Hypothalamus (tissue), 51 donors: ENCODE measurements around the gene SRSF8.
A peak's percentile ranks its signal among the peaks of the same experiment; 100 is the strongest.
"Not testable (repeated sequence)": the region's sequence is repeated elsewhere in the genome, so short reads cannot be mapped to it uniquely, and the experiment has no call there.

Experiments used
- DNase-seq, 51 donors: peaks; one replicate each; lab custom pipeline; 2025; lab: John Stamatoyannopoulos, UW

Gene SRSF8, protein sequence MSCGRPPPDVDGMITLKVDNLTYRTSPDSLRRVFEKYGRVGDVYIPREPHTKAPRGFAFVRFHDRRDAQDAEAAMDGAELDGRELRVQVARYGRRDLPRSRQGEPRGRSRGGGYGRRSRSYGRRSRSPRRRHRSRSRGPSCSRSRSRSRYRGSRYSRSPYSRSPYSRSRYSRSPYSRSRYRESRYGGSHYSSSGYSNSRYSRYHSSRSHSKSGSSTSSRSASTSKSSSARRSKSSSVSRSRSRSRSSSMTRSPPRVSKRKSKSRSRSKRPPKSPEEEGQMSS

DNA sequence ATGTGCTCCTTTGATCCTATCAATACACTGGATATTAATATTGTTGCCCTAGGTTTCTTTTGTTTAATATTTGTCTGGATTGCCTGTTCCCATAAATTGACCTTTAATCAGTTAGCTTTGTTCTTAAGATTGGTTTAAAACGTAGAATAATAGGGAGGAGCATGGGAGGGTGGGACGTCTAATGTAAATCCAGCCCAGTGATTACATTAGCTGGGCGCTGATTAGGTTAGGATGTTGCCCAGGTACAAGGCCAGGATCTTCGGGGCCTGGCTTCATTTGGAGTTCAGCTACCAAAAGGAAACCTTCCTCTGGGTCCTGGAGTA lies at the start of gene SRSF8:
Gene SRSF8 (plus strand): TSS at position 204 of the 323 bp plus-strand sequence. CDS start 308 bp downstream, outside the sequence.
- no peak for DNase-seq

DNA sequence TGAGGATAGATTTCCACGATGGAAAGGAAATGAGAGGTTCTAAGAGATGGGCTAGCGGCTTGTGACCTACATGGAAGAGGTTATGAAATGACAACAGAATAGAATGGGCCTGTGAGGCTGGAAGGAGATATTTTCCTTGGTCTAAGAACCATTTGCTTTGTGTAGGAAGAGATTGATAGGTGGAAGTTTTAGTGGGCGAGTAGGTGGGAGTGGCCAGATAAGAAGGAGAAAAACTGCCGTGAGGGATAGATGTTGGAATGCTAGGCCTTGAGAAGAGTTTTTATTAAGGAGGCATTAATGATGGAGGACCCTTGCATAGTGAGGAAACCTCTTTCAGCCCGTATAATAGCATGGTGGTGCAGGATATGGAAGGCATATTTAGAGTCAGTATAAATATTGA lies 45.3 kb upstream of the SRSF8 start:
- not testable (repeated sequence) for DNase-seq

DNA sequence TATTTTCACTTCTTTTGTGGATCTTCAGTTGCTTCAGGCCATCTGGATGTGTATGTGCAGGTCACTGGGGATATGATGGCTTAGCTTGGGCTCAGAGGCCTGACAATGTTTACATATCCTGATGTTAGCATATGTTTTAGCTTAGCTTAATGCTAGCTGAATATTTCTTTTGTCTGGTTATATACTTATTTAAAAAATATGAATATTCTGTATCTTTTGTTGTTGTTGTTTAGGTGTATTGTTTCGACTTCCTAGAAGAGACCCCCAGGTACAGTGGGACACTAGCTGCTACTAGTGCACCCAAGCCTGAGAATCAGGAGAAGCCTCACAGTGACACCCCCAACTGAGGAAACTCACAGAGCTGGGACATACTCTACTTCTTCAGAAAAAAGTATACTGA lies 41.8 kb upstream of the SRSF8 start, which contains the start of gene KDM4E:
Gene KDM4E (plus strand): TSS at position 301 of the 400 bp plus-strand sequence. CDS start 300 bp downstream, outside the sequence.
- DNase-seq = no peak

DNA sequence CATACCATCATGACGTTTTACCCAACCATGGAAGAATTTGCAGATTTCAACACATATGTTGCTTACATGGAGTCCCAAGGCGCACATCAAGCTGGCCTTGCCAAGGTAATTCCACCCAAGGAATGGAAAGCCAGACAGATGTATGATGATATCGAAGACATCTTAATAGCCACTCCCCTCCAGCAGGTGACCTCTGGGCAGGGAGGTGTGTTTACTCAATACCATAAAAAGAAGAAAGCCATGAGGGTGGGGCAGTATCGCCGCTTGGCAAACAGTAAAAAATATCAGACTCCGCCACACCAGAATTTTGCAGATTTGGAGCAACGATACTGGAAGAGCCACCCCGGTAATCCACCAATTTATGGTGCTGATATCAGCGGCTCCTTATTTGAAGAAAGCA lies 41.1 kb upstream of the SRSF8 start:
- DNase-seq = not testable (repeated sequence)

DNA sequence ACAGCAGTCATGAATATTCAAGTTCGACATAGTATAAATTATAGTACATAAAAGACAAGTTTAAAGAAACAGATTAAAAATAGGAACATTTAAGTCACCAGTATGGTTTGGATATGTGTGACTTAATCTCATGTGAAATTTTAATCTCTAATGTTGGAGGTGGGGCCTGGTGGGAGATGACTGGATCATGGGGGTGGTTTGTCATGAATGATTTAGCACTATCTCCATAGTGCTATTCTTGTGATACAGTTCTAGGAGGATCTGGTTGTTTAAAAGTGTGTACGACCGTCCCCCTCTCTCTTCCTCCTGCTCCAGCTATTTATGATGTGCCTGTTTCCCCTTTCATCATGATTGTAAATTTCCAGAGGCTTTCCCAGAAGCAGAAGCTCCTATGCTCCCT lies 38.4 kb upstream of the SRSF8 start:
- DNase-seq = no peak

DNA sequence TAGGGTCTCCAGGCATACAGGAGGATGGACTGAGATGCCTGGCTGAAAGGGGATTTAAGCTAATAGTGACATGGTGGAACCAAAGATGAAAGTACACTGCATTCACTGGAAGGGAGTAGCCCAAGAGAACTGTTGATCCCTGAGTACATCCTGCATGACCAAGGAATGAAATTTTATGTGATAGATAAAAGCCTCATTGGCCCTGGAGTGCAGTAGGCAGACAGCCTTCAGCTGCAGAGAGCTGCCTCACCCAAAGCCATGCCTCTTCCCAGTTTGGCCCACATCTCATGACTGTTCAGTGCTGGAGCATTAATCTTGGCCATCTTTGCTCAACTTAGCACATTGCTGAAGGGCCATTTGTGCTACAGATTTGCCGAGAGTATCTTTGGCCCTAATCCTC lies 33.7 kb upstream of the SRSF8 start:
- no peak for DNase-seq

DNA sequence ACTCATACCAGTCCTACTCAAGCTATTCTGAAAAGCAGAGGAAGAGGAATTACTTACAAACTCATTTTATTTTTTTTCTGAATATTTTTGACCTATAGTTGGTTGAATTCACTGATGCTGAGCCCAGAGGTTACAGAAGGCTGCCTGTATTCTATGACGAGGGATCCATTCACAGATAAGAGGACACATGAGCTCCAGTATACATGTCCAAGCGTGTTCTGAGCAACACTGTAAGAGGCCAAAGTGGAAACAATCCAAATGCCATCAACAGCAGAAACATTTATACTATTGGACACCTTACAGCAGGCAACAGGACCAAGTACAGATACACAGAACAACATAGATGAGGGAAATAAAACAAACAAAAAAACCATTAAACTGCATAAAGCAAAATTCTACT lies 31.4 kb upstream of the SRSF8 start:
- DNase-seq = no peak

DNA sequence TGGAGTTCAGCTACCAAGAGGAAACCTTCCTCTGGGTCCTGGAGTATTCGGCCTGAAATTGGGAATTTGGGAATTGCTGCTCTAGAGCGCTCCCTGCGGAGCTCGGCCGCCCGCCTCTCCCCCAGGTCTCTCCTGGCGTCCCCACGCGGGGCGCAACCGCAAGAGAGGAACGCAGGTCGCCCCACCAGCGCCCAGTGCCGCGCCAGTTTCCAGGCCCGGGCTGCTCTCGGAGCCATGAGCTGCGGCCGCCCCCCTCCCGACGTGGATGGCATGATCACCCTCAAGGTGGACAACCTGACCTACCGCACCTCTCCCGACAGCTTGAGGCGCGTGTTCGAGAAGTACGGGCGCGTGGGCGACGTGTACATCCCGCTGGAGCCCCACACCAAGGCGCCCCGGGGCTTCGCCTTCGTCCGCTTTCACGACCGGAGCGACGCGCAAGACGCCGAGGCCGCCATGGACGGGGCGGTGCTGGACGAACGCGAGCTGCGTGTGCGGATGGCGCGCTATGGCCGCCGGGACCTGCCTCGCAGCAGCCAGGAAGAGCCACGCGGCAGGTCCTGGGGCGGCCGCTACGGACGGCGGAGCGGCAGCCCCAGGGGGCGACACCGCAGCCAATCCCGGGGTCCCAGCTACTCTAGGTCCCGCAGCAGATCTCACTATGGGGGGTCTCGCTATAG lies 29.2 kb upstream of the SRSF8 start:
- not testable (repeated sequence) for DNase-seq

DNA sequence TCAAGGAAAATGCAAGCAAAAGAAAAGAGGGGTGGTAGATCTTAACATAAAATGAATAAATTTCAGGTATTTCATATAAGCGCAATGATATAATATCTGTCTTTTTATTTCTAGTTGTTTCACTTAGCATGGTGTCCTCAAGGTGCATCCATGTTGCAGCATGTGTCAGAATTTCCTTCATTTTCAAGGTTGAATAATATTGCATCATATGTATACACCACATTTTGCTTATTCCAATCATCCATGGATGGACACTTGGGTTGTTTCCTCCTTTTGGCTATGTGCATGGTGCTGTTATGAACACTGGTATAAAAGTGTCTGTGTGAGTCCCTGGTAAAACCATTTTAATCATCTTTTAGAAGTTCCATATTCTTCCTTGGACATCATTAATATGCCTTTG lies 24.5 kb upstream of the SRSF8 start:
- DNase-seq = no peak

DNA sequence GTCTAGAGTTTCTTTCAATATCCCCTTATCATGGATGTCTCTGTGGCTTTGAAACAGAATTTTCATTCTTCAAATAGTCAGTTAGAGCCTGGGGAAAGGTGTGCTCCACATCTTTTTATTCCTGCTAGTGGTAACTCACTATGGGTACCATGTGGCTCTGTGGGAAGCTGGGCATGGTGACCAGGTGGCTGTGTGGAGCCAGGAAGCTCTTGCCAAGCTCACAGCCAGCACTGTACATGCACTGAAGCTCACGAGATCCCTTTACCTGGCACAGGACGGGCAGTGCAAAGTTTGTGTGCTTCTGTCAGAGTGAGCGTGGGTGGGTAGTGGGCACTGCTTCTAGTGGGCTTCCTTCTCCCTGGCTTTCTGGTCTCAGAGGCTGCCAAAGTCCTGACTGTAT lies 23.8 kb upstream of the SRSF8 start:
- DNase-seq = no peak

DNA sequence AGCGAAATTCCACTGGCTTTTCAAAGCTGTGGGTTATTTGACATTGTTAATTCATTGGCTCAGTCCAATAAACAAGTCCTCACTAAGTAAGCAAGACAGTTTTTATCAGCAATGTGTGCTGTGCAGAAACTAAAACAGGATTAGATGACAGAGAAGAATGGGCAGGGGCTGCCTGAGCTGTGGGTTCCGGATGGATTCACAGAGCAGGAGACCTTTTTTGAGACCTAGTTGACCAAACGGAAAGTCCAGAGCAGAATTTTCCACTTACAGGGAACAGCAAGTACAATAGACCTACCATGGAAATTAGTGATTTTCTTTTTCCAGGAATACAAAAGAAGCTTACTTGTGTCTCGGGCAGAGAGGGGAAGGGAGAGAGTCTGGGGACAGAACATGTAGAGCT lies 22.7 kb upstream of the SRSF8 start:
- no peak for DNase-seq

DNA sequence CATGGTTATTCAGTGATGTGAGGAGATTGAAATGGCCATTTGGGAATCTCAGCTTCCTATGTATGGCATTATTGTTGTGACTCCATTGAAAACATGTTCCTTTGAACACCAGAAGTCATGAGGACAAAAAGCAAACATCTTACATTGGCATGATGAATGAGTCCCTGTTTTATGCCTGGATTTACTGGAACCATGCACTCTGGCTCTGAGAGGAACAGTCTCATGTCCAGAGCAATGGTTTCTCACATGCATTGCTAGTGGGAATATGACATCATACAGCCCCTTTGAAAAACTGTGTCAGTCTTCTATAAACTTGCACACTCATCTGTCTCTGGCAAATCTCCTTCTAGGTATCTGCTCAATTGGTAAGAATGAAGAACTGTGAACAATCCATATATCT lies 20.9 kb upstream of the SRSF8 start:
- DNase-seq = no peak

DNA sequence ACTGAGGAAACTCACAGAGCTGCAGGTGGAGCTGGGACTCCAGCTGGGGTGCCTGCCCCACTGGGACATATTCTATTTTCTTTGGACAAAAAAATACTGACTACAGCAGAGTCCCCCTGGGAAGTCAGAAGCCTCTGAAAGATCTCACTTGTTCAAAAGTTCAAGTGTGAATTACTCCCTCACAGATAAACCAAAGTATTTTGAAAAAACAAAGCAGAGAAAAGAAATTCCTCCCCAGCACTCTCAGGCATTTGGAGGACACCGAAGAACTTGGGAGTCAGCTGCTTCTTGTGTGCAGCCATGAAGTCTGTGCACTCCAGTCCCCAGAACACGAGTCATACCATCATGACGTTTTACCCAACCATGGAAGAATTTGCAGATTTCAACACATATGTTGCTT lies 17.6 kb upstream of the SRSF8 start, which contains the start of gene KDM4F:
Gene KDM4F (plus strand): TSS at position 301 of the 400 bp plus-strand sequence.
- DNase-seq = not testable (repeated sequence)

DNA sequence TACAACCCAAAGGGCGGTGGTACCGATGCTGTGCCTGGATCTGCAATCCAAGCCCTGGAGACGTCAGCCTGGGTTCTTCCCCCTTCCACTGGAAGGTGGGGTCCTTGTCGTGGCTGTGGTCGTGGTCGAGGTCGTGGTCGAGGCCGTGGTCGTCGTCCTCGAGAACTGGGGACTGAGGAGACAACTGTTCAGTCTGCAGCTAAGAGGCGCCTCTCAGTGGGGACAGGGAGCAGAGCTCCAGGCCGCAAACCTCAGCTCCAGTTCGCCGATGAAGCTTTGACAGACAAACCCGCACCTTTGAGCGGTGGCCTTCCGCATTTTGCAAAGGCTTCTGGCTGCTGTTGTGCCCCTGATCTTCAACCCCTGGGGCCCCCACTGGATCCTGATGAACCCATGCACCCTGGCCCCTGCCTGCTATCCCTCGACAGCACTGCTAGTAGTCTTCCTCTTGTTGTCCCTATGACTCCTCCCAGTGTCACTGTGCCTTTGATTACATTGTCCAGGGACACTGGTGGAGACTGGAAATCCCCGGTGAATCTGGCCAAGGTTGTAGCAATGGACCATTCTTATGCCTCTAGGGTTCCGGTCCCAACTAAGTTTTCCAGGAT lies 16.0 kb upstream of the SRSF8 start:
- DNase-seq = no peak

DNA sequence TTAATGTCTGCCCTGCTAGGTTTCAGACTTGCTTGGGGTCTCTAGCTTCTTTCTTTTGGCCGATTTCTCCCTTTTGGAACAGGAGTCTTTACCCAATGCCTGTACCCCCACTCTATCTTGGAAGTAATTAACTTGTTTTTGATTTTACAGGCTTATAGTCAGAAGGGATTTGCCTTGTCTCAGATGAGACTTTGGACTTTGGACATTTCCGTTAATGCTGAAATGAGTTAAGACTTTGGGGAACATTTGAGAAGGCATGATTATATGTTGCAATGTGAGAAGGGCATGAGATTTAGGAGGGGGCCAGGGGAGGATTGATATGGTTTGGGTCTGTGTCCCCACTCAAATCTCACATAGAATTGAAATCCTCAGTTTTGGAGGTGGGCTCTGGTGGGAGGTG lies 12.4 kb upstream of the SRSF8 start:
- DNase-seq = no peak

DNA sequence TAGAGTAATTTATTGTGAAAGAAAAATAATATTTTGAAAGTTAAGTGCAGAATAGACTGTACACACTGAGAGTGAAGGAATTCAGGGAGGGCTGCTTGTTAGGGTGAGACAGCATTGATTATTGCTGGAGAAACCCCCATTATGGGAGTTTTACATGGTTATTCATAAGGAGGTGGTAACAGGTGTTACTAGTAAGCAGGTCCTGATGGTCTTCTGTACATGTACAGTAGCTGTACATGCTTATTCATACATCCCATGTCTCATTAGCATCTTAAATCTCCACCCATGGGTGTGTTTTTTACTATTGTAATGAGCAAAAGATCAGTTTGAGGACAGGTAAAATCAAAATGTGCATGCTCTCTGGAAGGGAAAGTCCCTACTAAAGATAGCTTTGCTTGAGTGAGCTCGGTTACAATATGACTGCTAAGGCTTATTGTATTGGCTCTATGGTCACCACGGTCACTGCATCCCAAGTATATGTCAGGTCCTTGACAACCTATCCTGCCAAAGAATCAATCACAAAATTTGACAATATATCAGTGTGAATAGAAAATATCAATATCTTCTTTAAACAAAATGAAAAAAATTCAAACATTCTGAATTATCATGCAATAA lies 11.3 kb upstream of the SRSF8 start:
- DNase-seq = no peak

DNA sequence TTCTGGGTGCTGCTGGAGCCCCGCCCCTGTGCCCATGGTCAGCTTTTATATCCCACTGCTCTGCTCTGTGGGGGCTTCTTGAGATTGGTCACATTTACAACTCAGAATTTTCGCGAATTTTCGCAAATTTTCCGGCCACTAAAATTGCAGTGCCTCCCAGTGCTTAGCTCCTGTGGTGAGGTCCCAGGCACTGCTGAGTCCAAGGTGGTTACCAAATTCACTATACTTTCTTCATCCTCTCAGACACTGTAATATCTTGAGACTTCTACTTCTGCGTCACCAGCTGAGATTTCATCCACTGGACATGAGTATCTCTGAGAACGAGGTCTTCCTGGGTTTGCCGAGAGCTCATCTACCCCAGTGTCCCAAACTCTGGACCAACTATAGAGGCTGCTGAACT lies 8.8 kb upstream of the SRSF8 start:
- no peak for DNase-seq

DNA sequence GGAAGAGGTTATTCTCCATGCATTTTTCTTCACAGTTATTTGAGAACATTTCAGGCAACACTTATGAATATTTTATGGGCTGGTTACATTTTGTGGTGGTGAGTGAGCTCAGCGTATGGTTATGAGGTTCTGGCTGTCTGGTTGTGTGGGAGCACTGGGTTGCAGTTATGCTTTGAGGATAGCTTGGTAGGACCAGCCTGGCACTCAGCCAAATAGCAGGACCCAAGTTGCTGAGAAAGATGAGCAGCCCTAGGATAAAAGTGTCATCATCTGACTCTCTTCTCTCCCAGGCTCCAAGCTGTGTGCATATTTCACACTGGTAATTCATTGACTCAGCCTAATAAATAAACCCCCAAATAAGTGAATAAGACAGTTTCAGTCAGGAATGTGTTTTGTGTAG lies 8.1 kb upstream of the SRSF8 start:
- no peak for DNase-seq

DNA sequence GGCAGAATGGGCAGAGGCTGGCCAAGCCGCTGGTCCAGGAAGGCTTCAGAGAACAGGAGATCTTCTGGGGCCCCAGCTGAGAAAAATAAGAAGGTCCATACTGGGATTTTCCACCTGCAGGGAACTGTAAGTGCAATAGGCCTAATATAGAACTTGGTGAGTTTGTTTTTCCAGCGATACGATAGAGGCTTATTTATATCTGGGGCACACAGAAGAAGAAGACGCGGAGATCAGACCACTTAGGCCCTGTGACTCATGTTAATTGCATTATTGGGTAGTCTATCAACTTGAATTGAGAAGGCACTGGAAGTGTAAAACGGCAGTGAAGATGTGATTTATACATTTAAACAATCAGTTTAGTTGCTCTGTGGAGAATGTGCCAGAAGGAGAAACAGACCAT lies 7.7 kb upstream of the SRSF8 start:
- DNase-seq = no peak

DNA sequence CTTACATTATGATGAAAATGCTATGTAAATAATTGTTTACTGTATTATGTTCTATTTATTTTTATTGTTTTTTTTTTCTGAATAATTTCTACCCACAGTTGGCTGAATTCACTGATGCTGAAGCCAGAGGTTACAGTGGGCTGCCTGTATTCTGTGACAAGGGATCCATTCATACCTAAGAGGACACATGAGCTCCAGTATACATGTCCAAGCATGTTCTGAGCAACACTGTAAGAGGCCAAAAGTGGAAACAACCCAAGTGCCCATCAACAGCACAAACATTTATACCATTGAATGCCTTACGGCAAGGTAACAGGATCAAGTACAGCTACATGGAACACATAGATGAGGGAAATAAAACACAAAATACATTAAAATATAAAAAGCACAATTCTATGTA lies 1.4 kb upstream of the SRSF8 start:
- DNase-seq = peak in 1 of 51 donors; percentile 22

DNA sequence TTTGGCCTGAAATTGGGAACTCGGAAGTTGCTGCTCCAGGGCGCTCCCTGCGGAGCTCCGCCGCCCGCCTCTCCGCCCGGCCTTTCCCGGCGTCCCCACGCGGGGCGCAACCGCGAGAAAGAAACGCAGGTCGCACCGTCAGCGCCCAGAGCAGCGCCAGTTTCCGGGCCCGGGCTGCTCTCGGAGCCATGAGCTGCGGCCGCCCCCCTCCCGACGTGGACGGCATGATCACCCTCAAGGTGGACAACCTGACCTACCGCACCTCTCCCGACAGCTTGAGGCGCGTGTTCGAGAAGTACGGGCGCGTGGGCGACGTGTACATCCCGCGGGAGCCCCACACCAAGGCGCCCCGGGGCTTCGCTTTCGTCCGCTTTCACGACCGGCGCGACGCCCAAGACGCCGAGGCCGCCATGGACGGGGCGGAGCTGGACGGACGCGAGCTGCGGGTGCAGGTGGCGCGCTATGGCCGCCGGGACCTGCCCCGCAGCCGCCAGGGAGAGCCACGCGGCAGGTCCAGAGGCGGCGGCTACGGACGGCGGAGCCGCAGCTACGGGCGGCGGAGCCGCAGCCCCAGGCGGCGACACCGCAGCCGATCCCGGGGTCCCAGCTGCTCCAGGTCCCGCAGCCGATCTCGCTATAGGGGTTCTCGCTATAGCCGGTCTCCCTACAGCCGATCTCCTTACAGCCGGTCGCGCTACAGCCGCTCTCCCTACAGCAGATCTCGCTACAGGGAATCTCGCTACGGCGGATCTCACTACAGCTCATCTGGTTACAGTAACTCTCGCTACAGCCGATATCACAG lies 521 bp downstream of the SRSF8 start:
- peak in 50 of 51 donors; percentile 42 to 92 (median 76) for DNase-seq
